Large intestine (tissue), 3 donors: Measurements from ENCODE around the gene PCIF1. TPM values are rescaled to one million over a fixed set of nuclear protein-coding genes. Genes with fewer than 3 reads are reported as not detected.
"Not testable (repeated sequence)": the region's sequence is repeated elsewhere in the genome, so short reads cannot be mapped to it uniquely, and the experiment has no call there.

Experiments
- DNase-seq, 2 donors: peaks; one replicate each; pipeline versions ENCODE4 v3.0.0 to v3.0.0-alpha.2; 2013
- H3K27ac ChIP-seq: one replicate; pipeline ENCODE4 v1.5.1; 2013; ENCODE audit warnings: low read length
- H3K27me3 ChIP-seq: 2 replicates; pipeline ENCODE4 v1.6.1; 2013; ENCODE audit warnings: low read length; ENCODE audit not compliant: control insufficient read depth, insufficient read depth
- H3K36me3 ChIP-seq: 2 replicates; pipeline ENCODE4 v1.6.1; 2013; ENCODE audit warnings: low read length; ENCODE audit not compliant: control insufficient read depth, insufficient read depth
- H3K4me1 ChIP-seq: one replicate; pipeline ENCODE4 v1.6.1; 2013; ENCODE audit warnings: low read length; ENCODE audit not compliant: control insufficient read depth, insufficient read depth
- H3K4me3 ChIP-seq: one replicate; pipeline ENCODE4 v1.5.1; 2013; ENCODE audit warnings: low read length
- H3K9me3 ChIP-seq: one replicate; pipeline ENCODE4 v1.6.1; 2013; ENCODE audit warnings: mild to moderate bottlenecking, low read depth, low read length, moderate library complexity; ENCODE audit not compliant: control insufficient read depth
- WGBS: methylation state at CpG from one replicate; pipeline ENCODE4 v1.1.5; 2013; ENCODE audit warnings: low lambda C conversion rate; ENCODE audit not compliant: insufficient coverage; 5-methylcytosine and 5-hydroxymethylcytosine counted together
- polyA plus RNA-seq: library from polyadenylated mRNA; unstranded; fragments of 120-200 nt; gene quantifications from one replicate; pipeline ENCODE4 v1.2.1, GENCODE V29; 2013

Gene PCIF1
- polyA plus RNA-seq, 1 donor = 28.1 TPM

DNA sequence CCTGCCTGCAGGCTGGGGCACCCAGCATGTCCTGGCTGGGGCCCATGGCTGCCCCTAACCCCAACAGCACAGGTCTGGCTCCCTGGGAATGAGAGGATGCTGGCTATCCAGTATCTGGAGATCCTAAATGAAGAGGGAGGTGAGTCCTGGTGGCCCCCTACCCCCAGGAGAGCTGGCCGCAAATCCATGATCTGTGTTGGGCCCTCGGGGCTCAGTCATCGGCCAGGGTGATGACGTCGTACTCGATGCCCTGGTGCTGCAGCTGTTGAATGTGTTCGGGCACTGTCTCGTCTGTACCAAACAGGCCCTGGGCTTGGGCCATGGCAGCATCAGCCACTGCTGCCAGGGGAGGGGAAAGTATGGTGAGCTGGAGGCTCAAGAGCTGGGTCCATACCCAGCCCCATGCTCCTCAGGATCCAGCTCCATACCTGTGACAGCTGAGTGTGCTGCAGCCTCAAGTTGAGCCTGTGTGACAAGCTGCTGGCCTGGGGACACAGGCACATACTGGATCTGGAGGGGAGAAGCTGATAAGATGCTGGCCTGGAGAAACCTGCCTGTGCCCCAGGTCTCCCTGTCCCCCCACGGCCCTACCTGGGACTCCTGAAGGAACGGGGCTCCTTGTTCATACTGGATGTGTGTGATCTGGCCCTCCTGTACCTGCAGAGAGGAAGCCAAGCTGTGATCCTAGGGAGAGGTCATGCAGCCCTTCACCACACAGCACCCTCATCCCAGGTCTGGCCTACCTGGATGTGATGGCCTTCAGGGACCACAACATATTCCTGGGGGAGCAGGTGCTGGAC, 14.5 kb downstream of the PCIF1 start:
- peaks cover 94% of the 10 kb centered on the region for H3K36me3 ChIP-seq
- no CpG with 5 or more reads among the region's 10 CpGs for WGBS
- no peaks in the 10 kb centered on the region for H3K27me3 ChIP-seq
- no peak for DNase-seq
- no peak overlapping the region for H3K27ac ChIP-seq
- H3K9me3 ChIP-seq = no peaks in the 10 kb centered on the region
- peaks cover 5% of the 10 kb centered on the region for H3K4me1 ChIP-seq
- H3K4me3 ChIP-seq = no peak overlapping the region

DNA sequence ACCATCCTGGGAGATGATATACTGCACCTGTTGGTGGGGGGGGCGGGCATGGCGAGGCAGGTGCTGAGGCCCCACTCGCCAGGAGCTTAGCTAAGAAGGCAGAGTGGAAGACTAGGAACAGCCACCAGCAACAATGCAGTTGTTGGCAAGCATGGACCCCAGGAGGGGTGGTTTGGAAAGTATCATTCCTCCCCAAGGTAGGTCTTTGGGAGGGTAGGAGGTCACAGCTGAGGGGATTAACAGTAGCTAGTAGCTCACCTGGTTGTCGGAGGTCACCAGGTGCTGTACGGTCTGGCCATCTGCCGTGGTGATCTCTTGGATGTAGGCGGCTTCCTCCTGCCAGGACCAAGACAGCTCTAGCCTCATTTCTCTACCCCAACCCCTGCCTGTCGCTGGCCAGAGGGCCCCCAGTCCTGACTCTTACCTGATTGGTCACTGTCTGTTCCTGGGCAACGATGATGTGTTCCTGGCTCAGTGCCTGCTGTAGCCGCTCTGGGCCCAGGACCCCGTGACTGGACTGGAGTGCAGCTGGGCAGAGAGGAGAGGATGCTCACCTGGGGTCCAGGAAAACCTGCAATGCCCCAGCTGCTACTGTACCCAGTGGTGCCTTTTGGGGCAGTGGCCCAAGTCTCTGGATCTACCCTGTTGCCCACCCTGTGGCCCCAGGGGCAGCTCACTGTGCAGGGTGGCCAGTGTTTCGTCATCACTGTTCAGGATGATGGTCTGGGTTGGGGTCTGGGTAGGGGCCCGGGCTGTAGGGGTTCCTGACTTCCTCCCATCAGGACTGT, 15.3 kb downstream of the PCIF1 start:
- H3K4me1 ChIP-seq = peaks cover 5% of the 10 kb centered on the region
- no peaks in the 10 kb centered on the region for H3K27me3 ChIP-seq
- H3K9me3 ChIP-seq = no peaks in the 10 kb centered on the region
- DNase-seq = no peak
- H3K4me3 ChIP-seq = no peak overlapping the region
- H3K27ac ChIP-seq = no peak overlapping the region
- WGBS = no CpG with 5 or more reads among the region's 13 CpGs
- H3K36me3 ChIP-seq = peaks cover 89% of the 10 kb centered on the region

DNA sequence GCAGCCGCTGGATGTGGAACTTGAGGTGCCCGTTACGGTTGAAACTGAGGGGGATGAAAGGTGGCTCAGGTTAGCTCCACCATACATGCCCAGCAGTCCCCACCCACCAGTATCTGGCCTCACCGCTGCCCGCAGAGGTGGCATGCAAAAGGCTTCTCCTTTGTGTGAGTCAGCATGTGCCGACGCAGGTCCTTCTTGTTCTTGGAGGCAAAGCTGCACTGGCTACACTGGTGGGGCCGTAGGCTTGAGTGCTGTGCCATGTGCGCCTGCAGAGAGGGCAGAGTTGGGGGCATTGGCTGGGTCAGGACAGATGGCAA, 15.8 kb downstream of the PCIF1 start:
- no peaks in the 10 kb centered on the region for H3K9me3 ChIP-seq
- WGBS = no CpG with 5 or more reads among the region's 9 CpGs
- H3K36me3 ChIP-seq = peaks cover 83% of the 10 kb centered on the region
- no peak overlapping the region for H3K4me3 ChIP-seq
- DNase-seq = no peak
- no peak overlapping the region for H3K27ac ChIP-seq
- peaks cover 5% of the 10 kb centered on the region for H3K4me1 ChIP-seq
- H3K27me3 ChIP-seq = no peaks in the 10 kb centered on the region

GRCh38 chr20:45951925-45952834, 17.7 kb downstream of the PCIF1 start:
- no CpG with 5 or more reads among the region's 19 CpGs for WGBS
- peaks cover 71% of the 10 kb centered on the region for H3K36me3 ChIP-seq

GRCh38 chr20:45952861-45953260, 18.4 kb downstream of the PCIF1 start:
- Histone ChIP-seq H3K27ac (no peak overlapping the region), H3K36me3 (peaks cover 72% of the 10 kb centered on the region), H3K4me3 (no peak overlapping the region), H3K27me3 (no peaks in the 10 kb centered on the region), H3K9me3 (no peaks in the 10 kb centered on the region), H3K4me1 (no peaks in the 10 kb centered on the region)
- no CpG with 5 or more reads among the region's 5 CpGs for WGBS
- no peak for DNase-seq

More at GRCh38 chr20:45951925-45952834, 17.7 kb downstream of the PCIF1 start:
- no peaks in the 10 kb centered on the region for H3K27me3 ChIP-seq
- no peak for DNase-seq
- no peak overlapping the region for H3K4me3 ChIP-seq
- H3K27ac ChIP-seq = no peak overlapping the region
- no peaks in the 10 kb centered on the region for H3K9me3 ChIP-seq
- H3K4me1 ChIP-seq = no peaks in the 10 kb centered on the region

- Histone ChIP-seq H3K4me3 (no peak overlapping the region), H3K4me1 (no peaks in the 10 kb centered on the region), H3K27me3 (no peaks in the 10 kb centered on the region), H3K27ac (no peak overlapping the region), H3K9me3 (no peaks in the 10 kb centered on the region), H3K36me3 (peaks cover 72% of the 10 kb centered on the region)
- WGBS = no CpG with 5 or more reads among the region's 9 CpGs
- DNase-seq = no peak
Measured at GRCh38 chr20:45953672-45954071, 19.2 kb downstream of the PCIF1 start.

DNA sequence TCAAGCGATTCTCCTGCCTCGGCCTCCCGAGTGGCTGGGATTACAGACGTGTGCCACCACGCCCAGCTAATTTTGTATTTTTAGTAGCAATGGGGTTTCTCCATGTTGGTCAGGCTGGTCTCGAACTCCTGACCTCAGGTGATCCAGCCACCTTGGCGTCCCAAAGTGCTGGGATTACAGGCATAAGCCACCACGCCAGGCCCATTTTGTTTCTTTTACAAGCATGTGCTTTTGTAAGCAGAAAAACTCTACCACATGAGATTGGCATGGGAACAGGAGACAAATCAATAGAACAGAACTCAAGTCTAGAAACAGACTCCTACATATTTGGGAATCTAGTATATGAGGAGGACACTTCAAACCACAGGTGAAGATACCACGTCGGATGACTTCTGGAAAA, 21.8 kb downstream of the PCIF1 start:
- not testable (repeated sequence) for H3K4me3 ChIP-seq
- peaks cover 76% of the 10 kb centered on the region for H3K36me3 ChIP-seq

DNA sequence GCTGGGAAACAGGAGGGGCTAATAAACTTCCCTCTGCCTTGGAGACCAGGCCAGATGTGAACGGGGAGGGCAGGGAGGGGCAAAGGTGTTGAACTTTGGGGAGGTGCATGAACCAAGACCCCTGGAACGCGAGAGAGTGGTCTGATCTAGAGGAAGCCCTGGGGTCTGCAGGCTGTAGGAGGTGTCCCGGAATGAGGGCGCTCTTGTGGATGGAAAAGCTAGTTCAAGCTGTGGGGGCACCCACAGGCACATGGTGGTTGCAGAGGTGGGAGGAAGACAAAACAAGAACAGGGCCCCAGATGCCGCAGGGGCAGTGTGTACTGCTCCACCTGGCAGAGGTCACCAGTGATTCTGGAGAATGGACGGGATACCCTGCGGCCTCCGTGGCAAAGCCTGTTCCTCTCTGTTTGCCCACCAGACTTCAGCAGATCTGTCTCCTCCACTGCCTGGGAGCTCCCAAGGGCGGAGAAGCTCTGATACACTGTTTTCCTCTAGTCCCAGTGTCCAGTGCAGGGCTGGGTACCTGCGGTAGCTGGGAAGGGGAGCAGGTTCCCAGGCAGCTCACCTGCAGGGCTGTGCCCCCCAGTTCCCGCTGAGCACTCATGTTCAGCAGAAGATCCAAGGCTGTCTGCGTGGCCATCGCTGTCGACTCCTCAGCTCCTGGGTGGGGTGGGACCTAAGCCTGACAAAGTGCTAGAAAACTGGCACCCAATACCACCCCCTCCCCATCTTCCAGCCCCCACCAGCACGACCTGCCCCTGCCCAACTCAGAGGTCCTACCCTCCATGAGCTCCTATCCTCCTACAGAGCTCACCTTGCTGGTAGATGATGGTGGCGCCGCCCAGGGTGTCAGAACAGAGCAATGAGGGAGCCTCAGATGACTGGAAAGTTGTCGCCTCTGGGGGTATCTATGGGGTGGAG, 22.8 kb downstream of the PCIF1 start:
- DNase-seq = no peak
- H3K4me1 ChIP-seq = no peaks in the 10 kb centered on the region
- no peak overlapping the region for H3K4me3 ChIP-seq
- no CpG with 5 or more reads among the region's 19 CpGs for WGBS
- H3K36me3 ChIP-seq = peaks cover 75% of the 10 kb centered on the region
- H3K9me3 ChIP-seq = peaks cover 4% of the 10 kb centered on the region
- no peak overlapping the region for H3K27ac ChIP-seq
- no peaks in the 10 kb centered on the region for H3K27me3 ChIP-seq

More for the DNA sequence above, 21.8 kb downstream of the PCIF1 start:
- H3K9me3 ChIP-seq, H3K27ac ChIP-seq, H3K27me3 ChIP-seq, DNase-seq, H3K4me1 ChIP-seq: not testable (repeated sequence)
- WGBS = 100% methylated on average over 3 of the region's 10 CpGs

- Histone ChIP-seq H3K9me3 (peaks cover 5% of the 10 kb centered on the region), H3K36me3 (peaks cover 73% of the 10 kb centered on the region), H3K4me1 (no peaks in the 10 kb centered on the region), H3K27me3 (no peaks in the 10 kb centered on the region), H3K4me3 (no peak overlapping the region), H3K27ac (no peak overlapping the region)
- no peak for DNase-seq
- no CpG with 5 or more reads among the region's 4 CpGs for WGBS
Measured at GRCh38 chr20:45958593-45958992, 24.1 kb downstream of the PCIF1 start.
